GM13976 (cell line): ENCODE data around the gene KMO.

Experiments
- DNase-seq: peaks from one replicate; pipeline ENCODE4 v3.0.0; 2012; ENCODE audit warnings: low spot score
- in situ Hi-C: fragments of 300-500 bp; cut with MboI; formaldehyde crosslinking; loops from one replicate; pipeline ENCODE4 v1.12.0; 2022; ENCODE audit warnings: low sequenced_read_pairs, mixed read lengths, inconsistent platforms; ENCODE audit not compliant: unreplicated experiment
- TF ChIP-seq, protein P1 (sequence below): IDR thresholded peaks from 2 replicates; pipeline ENCODE4 v1.5.1; 2012; ENCODE audit warnings: borderline replicate concordance, mild to moderate bottlenecking; ENCODE audit not compliant: insufficient read depth; ENCODE audit errors: extremely low read depth, missing control alignments, control extremely low read depth

KMO gene

GRCh38 chr1:241600496-241600901 is 68.3 kb downstream of the KMO start:
- in situ Hi-C loops, result no loop called here
- peak; percentile 19 for DNase-seq
- TF ChIP-seq, protein P1, sequence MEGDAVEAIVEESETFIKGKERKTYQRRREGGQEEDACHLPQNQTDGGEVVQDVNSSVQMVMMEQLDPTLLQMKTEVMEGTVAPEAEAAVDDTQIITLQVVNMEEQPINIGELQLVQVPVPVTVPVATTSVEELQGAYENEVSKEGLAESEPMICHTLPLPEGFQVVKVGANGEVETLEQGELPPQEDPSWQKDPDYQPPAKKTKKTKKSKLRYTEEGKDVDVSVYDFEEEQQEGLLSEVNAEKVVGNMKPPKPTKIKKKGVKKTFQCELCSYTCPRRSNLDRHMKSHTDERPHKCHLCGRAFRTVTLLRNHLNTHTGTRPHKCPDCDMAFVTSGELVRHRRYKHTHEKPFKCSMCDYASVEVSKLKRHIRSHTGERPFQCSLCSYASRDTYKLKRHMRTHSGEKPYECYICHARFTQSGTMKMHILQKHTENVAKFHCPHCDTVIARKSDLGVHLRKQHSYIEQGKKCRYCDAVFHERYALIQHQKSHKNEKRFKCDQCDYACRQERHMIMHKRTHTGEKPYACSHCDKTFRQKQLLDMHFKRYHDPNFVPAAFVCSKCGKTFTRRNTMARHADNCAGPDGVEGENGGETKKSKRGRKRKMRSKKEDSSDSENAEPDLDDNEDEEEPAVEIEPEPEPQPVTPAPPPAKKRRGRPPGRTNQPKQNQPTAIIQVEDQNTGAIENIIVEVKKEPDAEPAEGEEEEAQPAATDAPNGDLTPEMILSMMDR, result no peak

GRCh38 chr1:241603731-241604245 is 71.6 kb downstream of the KMO start:
- DNase-seq, result no peak
- in situ Hi-C loops, result no loop called here
- TF ChIP-seq, protein P1, result no peak

DNA sequence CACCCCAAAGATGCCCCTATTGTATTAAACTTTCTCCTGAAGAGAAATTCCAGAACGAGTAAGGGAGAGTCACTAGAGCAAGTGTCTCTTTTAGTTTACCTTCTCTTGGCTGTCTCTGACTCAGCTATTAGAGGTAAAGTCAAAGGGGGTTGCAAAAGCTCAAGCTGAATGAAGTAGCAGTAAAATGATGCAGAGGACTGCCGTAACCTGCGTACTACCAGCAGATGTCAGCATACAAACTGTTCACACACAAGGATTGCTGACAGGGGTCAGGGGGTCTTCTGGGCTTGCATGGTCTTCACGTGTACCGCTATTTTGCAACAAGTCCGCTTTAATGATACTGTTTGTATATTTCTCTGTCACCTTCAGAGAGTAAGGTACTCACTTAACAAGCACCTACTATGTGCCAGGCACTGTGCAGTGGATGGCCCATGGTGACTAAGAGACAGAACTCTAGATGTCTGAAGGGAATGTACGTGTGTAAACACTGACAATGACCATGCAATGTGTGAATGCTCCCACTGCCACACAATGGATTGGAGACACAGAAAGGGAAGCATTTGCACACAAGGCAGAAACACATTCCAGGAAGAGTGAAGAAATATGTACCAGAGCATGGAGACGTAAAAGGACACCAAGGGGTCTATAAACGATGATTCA is 73.1 kb downstream of the KMO start:
- in situ Hi-C loops, result no loop called here
- DNase-seq, result no peak
- TF ChIP-seq, protein P1, result no peak

GRCh38 chr1:241606544-241606943 is 74.4 kb downstream of the KMO start:
- in situ Hi-C loops, result no loop called here
- no peak for DNase-seq
- TF ChIP-seq, protein P1, result no peak

GRCh38 chr1:241607497-241607896 is 75.3 kb downstream of the KMO start:
- DNase-seq, result no peak
- TF ChIP-seq, protein P1, result no peak
- in situ Hi-C loops, result no loop called here

DNA sequence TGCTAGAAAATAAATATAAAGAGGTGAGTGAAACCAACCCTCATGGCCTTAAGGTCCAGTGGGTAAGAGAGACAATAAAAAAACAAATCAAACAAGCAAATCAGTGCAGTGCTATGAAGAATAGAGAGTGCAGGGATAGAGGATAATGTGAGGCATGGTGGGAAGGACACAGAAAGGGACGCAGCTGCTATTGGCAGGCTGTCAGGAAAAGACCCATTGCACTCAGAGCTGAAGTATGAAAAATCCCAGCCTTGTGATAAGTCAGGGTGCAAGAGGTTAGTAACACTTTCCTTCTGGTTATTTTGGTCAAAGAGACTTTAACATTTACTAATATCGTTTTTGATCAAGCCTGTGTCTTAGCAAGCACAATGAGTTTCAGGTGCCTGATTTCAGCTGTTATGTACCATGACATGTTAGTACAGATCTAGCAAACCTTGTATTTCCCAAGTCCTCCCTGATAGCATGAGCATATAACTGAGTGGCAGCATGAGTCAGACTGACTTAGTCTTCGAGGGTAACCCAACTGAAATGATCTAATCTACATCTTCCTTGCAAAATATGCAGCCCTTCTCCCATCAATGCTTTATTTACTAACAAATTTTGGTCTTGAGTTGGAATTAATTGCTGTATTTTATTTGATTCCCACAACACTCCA is 76.3 kb downstream of the KMO start:
- in situ Hi-C loops, result no loop called here
- TF ChIP-seq, protein P1, result no peak
- DNase-seq, result no peak
